Measurements from ENCODE around the gene ITGAX.

DNA sequence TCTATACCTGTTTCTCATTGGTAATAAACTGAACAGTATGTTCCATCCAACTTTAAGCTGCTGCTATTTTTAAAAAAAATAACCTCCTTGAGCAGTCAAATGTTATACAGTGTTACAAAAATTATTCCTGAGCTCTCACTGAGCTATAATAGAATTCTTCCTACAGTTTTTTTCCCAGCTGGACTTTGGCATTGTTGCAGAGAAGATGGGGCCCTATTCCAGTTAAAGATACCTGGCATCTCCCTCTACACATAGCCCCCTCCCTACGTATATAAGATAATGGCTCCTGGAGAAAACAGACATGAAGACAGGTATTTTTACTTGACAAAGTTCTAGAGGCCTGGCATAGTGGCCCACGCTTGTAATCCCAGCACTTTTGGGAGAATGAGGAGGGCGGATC, 74.8 kb downstream of the ITGAX start:
- TF ChIP-seq, protein P1, sequence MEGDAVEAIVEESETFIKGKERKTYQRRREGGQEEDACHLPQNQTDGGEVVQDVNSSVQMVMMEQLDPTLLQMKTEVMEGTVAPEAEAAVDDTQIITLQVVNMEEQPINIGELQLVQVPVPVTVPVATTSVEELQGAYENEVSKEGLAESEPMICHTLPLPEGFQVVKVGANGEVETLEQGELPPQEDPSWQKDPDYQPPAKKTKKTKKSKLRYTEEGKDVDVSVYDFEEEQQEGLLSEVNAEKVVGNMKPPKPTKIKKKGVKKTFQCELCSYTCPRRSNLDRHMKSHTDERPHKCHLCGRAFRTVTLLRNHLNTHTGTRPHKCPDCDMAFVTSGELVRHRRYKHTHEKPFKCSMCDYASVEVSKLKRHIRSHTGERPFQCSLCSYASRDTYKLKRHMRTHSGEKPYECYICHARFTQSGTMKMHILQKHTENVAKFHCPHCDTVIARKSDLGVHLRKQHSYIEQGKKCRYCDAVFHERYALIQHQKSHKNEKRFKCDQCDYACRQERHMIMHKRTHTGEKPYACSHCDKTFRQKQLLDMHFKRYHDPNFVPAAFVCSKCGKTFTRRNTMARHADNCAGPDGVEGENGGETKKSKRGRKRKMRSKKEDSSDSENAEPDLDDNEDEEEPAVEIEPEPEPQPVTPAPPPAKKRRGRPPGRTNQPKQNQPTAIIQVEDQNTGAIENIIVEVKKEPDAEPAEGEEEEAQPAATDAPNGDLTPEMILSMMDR (IDR thresholded peaks at IDR 0.05), result no peak
- TF ChIP-seq EP300 (IDR thresholded peaks at IDR 0.05), result no peak

Measured in stomach (tissue), 4 donors.